ENCODE results near the gene RFC2.
"Not testable (repeated sequence)": the region's sequence is repeated elsewhere in the genome, so short reads cannot be mapped to it uniquely, and the experiment has no call there.

The RFC2 gene

GRCh38 chr7:74252893-74253292 lies 1.3 kb downstream of the RFC2 start:
- H3K27ac ChIP-seq (ENCODE audit: low read depth, low read length) = no peak overlapping the region
- H3K36me3 ChIP-seq (ENCODE audit: control insufficient read depth in 5 of 5, insufficient read depth in 5 of 5, low read length in 5 of 5) = peaks cover 0 to 32% (median 24%) of the 10 kb centered on the region in 5 donors
- H3K4me1 ChIP-seq (ENCODE audit: control insufficient read depth in 5 of 5, insufficient read depth in 5 of 5, low read length in 5 of 5) = peaks cover 0 to 38% (median 27%) of the 10 kb centered on the region in 5 donors
- H3K9ac ChIP-seq (ENCODE audit: low read length in 5 of 5) = peak overlapping the region in 1 of 5 donors; percentile 26
- no peak overlapping the region for H3K4me3 ChIP-seq (ENCODE audit: low read depth in 1 of 5, low read length in 5 of 5)
- H3K9me3 ChIP-seq (ENCODE audit: control insufficient read depth in 5 of 5, low read length in 5 of 5) = no peaks in the 10 kb centered on the region
- H3K27me3 ChIP-seq (ENCODE audit: control insufficient read depth in 5 of 5, insufficient read depth in 4 of 5, low read length in 5 of 5) = no peaks in the 10 kb centered on the region

- not testable (repeated sequence) for H3K9ac ChIP-seq (ENCODE audit: low read length in 5 of 5); H3K27me3 ChIP-seq (ENCODE audit: control insufficient read depth in 5 of 5, insufficient read depth in 4 of 5, low read length in 5 of 5); H3K4me3 ChIP-seq (ENCODE audit: low read depth in 1 of 5, low read length in 5 of 5); H3K27ac ChIP-seq (ENCODE audit: low read depth, low read length); H3K9me3 ChIP-seq (ENCODE audit: control insufficient read depth in 5 of 5, low read length in 5 of 5)
- Histone ChIP-seq H3K4me1 (ENCODE audit: control insufficient read depth in 5 of 5, insufficient read depth in 5 of 5, low read length in 5 of 5) (peaks cover 0 to 11% (median 8%) of the 10 kb centered on the region in 5 donors), H3K36me3 (ENCODE audit: control insufficient read depth in 5 of 5, insufficient read depth in 5 of 5, low read length in 5 of 5) (peaks cover 3 to 51% (median 31%) of the 10 kb centered on the region in 5 donors)
Observed at GRCh38 chr7:74249058-74249457, 5.1 kb downstream of the RFC2 start.

GRCh38 chr7:74248156-74248555 lies 6.0 kb downstream of the RFC2 start:
- Histone ChIP-seq H3K9me3 (ENCODE audit: control insufficient read depth in 5 of 5, low read length in 5 of 5) (no peaks in the 10 kb centered on the region), H3K4me1 (ENCODE audit: control insufficient read depth in 5 of 5, insufficient read depth in 5 of 5, low read length in 5 of 5) (peaks cover 0 to 3% (median under 1%) of the 10 kb centered on the region in 5 donors), H3K36me3 (ENCODE audit: control insufficient read depth in 5 of 5, insufficient read depth in 5 of 5, low read length in 5 of 5) (peaks cover 3 to 54% (median 33%) of the 10 kb centered on the region in 5 donors), H3K27me3 (ENCODE audit: control insufficient read depth in 5 of 5, insufficient read depth in 4 of 5, low read length in 5 of 5) (no peaks in the 10 kb centered on the region), H3K4me3 (ENCODE audit: low read depth in 1 of 5, low read length in 5 of 5) (no peak overlapping the region), H3K9ac (ENCODE audit: low read length in 5 of 5) (no peak overlapping the region), H3K27ac (ENCODE audit: low read depth, low read length) (no peak overlapping the region)

GRCh38 chr7:74246497-74246896 lies 7.7 kb downstream of the RFC2 start:
- H3K9me3 ChIP-seq (ENCODE audit: control insufficient read depth in 5 of 5, low read length in 5 of 5) = no peaks in the 10 kb centered on the region
- no peak overlapping the region for H3K27ac ChIP-seq (ENCODE audit: low read depth, low read length)
- H3K27me3 ChIP-seq (ENCODE audit: control insufficient read depth in 5 of 5, insufficient read depth in 4 of 5, low read length in 5 of 5) = no peaks in the 10 kb centered on the region
- no peak overlapping the region for H3K4me3 ChIP-seq (ENCODE audit: low read depth in 1 of 5, low read length in 5 of 5)
- H3K9ac ChIP-seq (ENCODE audit: low read length in 5 of 5) = no peak overlapping the region
- H3K36me3 ChIP-seq (ENCODE audit: control insufficient read depth in 5 of 5, insufficient read depth in 5 of 5, low read length in 5 of 5) = peaks cover 3 to 68% (median 42%) of the 10 kb centered on the region in 5 donors
- peaks cover 0 to 8% (median under 1%) of the 10 kb centered on the region in 5 donors for H3K4me1 ChIP-seq (ENCODE audit: control insufficient read depth in 5 of 5, insufficient read depth in 5 of 5, low read length in 5 of 5)

- no peak overlapping the region for H3K27ac ChIP-seq (ENCODE audit: low read depth, low read length)
Observed at GRCh38 chr7:74242122-74242443, 12.1 kb downstream of the RFC2 start.

GRCh38 chr7:74240482-74240881 lies 13.7 kb downstream of the RFC2 start:
- peaks cover 0 to 81% (median 56%) of the 10 kb centered on the region in 5 donors for H3K36me3 ChIP-seq (ENCODE audit: control insufficient read depth in 5 of 5, insufficient read depth in 5 of 5, low read length in 5 of 5)
- no peak overlapping the region for H3K4me3 ChIP-seq (ENCODE audit: low read depth in 1 of 5, low read length in 5 of 5)
- H3K4me1 ChIP-seq (ENCODE audit: control insufficient read depth in 5 of 5, insufficient read depth in 5 of 5, low read length in 5 of 5) = peaks cover 0 to 22% (median 7%) of the 10 kb centered on the region in 5 donors
- no peaks in the 10 kb centered on the region for H3K27me3 ChIP-seq (ENCODE audit: control insufficient read depth in 5 of 5, insufficient read depth in 4 of 5, low read length in 5 of 5)
- H3K9me3 ChIP-seq (ENCODE audit: control insufficient read depth in 5 of 5, low read length in 5 of 5) = no peaks in the 10 kb centered on the region
- no peak overlapping the region for H3K27ac ChIP-seq (ENCODE audit: low read depth, low read length)
- no peak overlapping the region for H3K9ac ChIP-seq (ENCODE audit: low read length in 5 of 5)

More at GRCh38 chr7:74242122-74242443, 12.1 kb downstream of the RFC2 start:
- H3K27me3 ChIP-seq (ENCODE audit: control insufficient read depth in 5 of 5, insufficient read depth in 4 of 5, low read length in 5 of 5) = no peaks in the 10 kb centered on the region
- no peak overlapping the region for H3K4me3 ChIP-seq (ENCODE audit: low read depth in 1 of 5, low read length in 5 of 5)
- H3K36me3 ChIP-seq (ENCODE audit: control insufficient read depth in 5 of 5, insufficient read depth in 5 of 5, low read length in 5 of 5) = peaks cover 3 to 72% (median 47%) of the 10 kb centered on the region in 5 donors
- no peaks in the 10 kb centered on the region for H3K9me3 ChIP-seq (ENCODE audit: control insufficient read depth in 5 of 5, low read length in 5 of 5)
- peak overlapping the region in 1 of 5 donors; percentile 2 for H3K9ac ChIP-seq (ENCODE audit: low read length in 5 of 5)
- H3K4me1 ChIP-seq (ENCODE audit: control insufficient read depth in 5 of 5, insufficient read depth in 5 of 5, low read length in 5 of 5) = peaks cover 0 to 22% (median 7%) of the 10 kb centered on the region in 5 donors

- Histone ChIP-seq H3K9me3 (ENCODE audit: control insufficient read depth in 5 of 5, low read length in 5 of 5) (no peaks in the 10 kb centered on the region), H3K4me3 (ENCODE audit: low read depth in 1 of 5, low read length in 5 of 5) (no peak overlapping the region), H3K9ac (ENCODE audit: low read length in 5 of 5) (no peak overlapping the region), H3K27me3 (ENCODE audit: control insufficient read depth in 5 of 5, insufficient read depth in 4 of 5, low read length in 5 of 5) (no peaks in the 10 kb centered on the region), H3K27ac (ENCODE audit: low read depth, low read length) (no peak overlapping the region), H3K36me3 (ENCODE audit: control insufficient read depth in 5 of 5, insufficient read depth in 5 of 5, low read length in 5 of 5) (peaks cover 5 to 89% (median 63%) of the 10 kb centered on the region in 5 donors), H3K4me1 (ENCODE audit: control insufficient read depth in 5 of 5, insufficient read depth in 5 of 5, low read length in 5 of 5) (peaks cover 0 to 12% (median 4%) of the 10 kb centered on the region in 5 donors)
Observed at GRCh38 chr7:74236284-74236683, 17.9 kb downstream of the RFC2 start.

- Histone ChIP-seq H3K27ac (ENCODE audit: low read depth, low read length) (no peak overlapping the region), H3K9me3 (ENCODE audit: control insufficient read depth in 5 of 5, low read length in 5 of 5) (no peaks in the 10 kb centered on the region), H3K4me1 (ENCODE audit: control insufficient read depth in 5 of 5, insufficient read depth in 5 of 5, low read length in 5 of 5) (peaks cover 0 to 10% (median 4%) of the 10 kb centered on the region in 5 donors), H3K4me3 (ENCODE audit: low read depth in 1 of 5, low read length in 5 of 5) (no peak overlapping the region), H3K36me3 (ENCODE audit: control insufficient read depth in 5 of 5, insufficient read depth in 5 of 5, low read length in 5 of 5) (peaks cover 5 to 86% (median 61%) of the 10 kb centered on the region in 5 donors), H3K27me3 (ENCODE audit: control insufficient read depth in 5 of 5, insufficient read depth in 4 of 5, low read length in 5 of 5) (no peaks in the 10 kb centered on the region), H3K9ac (ENCODE audit: low read length in 5 of 5) (no peak overlapping the region)
Observed at GRCh38 chr7:74235518-74236268, 18.5 kb downstream of the RFC2 start.

- no peaks in the 10 kb centered on the region for H3K27me3 ChIP-seq (ENCODE audit: control insufficient read depth in 5 of 5, insufficient read depth in 4 of 5, low read length in 5 of 5)
- peaks cover 5 to 73% (median 56%) of the 10 kb centered on the region in 5 donors for H3K36me3 ChIP-seq (ENCODE audit: control insufficient read depth in 5 of 5, insufficient read depth in 5 of 5, low read length in 5 of 5)
- H3K9ac ChIP-seq (ENCODE audit: low read length in 5 of 5) = no peak overlapping the region
- H3K4me3 ChIP-seq (ENCODE audit: low read depth in 1 of 5, low read length in 5 of 5) = no peak overlapping the region
- H3K4me1 ChIP-seq (ENCODE audit: control insufficient read depth in 5 of 5, insufficient read depth in 5 of 5, low read length in 5 of 5) = peaks cover 0 to 14% (median 6%) of the 10 kb centered on the region in 5 donors
- H3K9me3 ChIP-seq (ENCODE audit: control insufficient read depth in 5 of 5, low read length in 5 of 5) = no peaks in the 10 kb centered on the region
- no peak overlapping the region for H3K27ac ChIP-seq (ENCODE audit: low read depth, low read length)
Observed at GRCh38 chr7:74233655-74234285, 20.4 kb downstream of the RFC2 start.

GRCh38 chr7:74231232-74231590 lies 23.0 kb downstream of the RFC2 start:
- Histone ChIP-seq H3K9me3 (ENCODE audit: control insufficient read depth in 5 of 5, low read length in 5 of 5) (no peaks in the 10 kb centered on the region), H3K4me3 (ENCODE audit: low read depth in 1 of 5, low read length in 5 of 5) (no peak overlapping the region), H3K27me3 (ENCODE audit: control insufficient read depth in 5 of 5, insufficient read depth in 4 of 5, low read length in 5 of 5) (no peaks in the 10 kb centered on the region), H3K4me1 (ENCODE audit: control insufficient read depth in 5 of 5, insufficient read depth in 5 of 5, low read length in 5 of 5) (peaks cover 0 to 6% (median 4%) of the 10 kb centered on the region in 5 donors), H3K9ac (ENCODE audit: low read length in 5 of 5) (no peak overlapping the region), H3K27ac (ENCODE audit: low read depth, low read length) (no peak overlapping the region), H3K36me3 (ENCODE audit: control insufficient read depth in 5 of 5, insufficient read depth in 5 of 5, low read length in 5 of 5) (peaks cover 5 to 59% (median 33%) of the 10 kb centered on the region in 5 donors)

Measured in subcutaneous abdominal adipose tissue (tissue), 5 donors.